Measurements from ENCODE around the gene POLR1C. TPM values are rescaled to one million over a fixed set of nuclear protein-coding genes. Genes with fewer than 3 reads are reported as not detected.
"Not testable (repeated sequence)": the region's sequence is repeated elsewhere in the genome, so short reads cannot be mapped to it uniquely, and the experiment has no call there.

Gene POLR1C
- total RNA-seq, 1 donor from 2014 or later = 39.5 TPM

DNA sequence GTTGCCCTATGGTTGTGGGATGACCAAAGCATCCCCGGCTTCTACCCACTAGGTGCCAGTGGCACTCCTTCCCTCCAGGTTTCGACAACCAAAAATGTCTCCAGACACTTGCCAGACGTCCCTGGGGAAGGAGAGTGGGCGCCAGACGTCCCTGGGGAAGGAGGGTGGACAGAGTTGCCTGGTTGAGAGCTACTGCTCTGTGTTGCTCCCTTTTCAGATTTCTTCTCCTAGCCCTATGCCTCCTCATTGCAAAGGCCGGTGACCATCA, 19.8 kb upstream of the POLR1C start:
- peaks cover 31% of the 10 kb centered on the region for H3K4me1 Mint-ChIP-seq
- H3K27me3 Mint-ChIP-seq (ENCODE audit: low read depth) = no peaks in the 10 kb centered on the region
- no peak for TF ChIP-seq CTCF (IDR thresholded peaks at IDR 0.05; ENCODE audit: unreplicated experiment)
- H3K4me3 Mint-ChIP-seq = no peak overlapping the region
- H3K9me3 Mint-ChIP-seq = no peaks in the 10 kb centered on the region
- H3K27ac Mint-ChIP-seq = peak overlapping the region; percentile 88
- no peak for DNase-seq (ENCODE audit: low spot score in 2 of 2, unreplicated experiment in 2 of 2)
- peaks cover 9% of the 10 kb centered on the region for H3K36me3 Mint-ChIP-seq

- TF ChIP-seq CTCF (IDR thresholded peaks at IDR 0.05; ENCODE audit: unreplicated experiment) = no peak
- no peaks in the 10 kb centered on the region for H3K9me3 Mint-ChIP-seq
- H3K36me3 Mint-ChIP-seq = peaks cover 12% of the 10 kb centered on the region
- DNase-seq (ENCODE audit: low spot score in 2 of 2, unreplicated experiment in 2 of 2) = no peak
- peaks cover 31% of the 10 kb centered on the region for H3K4me1 Mint-ChIP-seq
- no peak overlapping the region for H3K4me3 Mint-ChIP-seq
- H3K27me3 Mint-ChIP-seq (ENCODE audit: low read depth) = no peaks in the 10 kb centered on the region
- no peak overlapping the region for H3K27ac Mint-ChIP-seq
Measured at GRCh38 chr6:43497689-43498088, 19.2 kb upstream of the POLR1C start.

- peaks cover 14% of the 10 kb centered on the region for H3K36me3 Mint-ChIP-seq
- DNase-seq (ENCODE audit: low spot score in 2 of 2, unreplicated experiment in 2 of 2); H3K9me3 Mint-ChIP-seq; H3K4me3 Mint-ChIP-seq; H3K27ac Mint-ChIP-seq; H3K27me3 Mint-ChIP-seq (ENCODE audit: low read depth): not testable (repeated sequence)
- peaks cover 31% of the 10 kb centered on the region for H3K4me1 Mint-ChIP-seq
Measured at GRCh38 chr6:43498291-43498690, 18.6 kb upstream of the POLR1C start.

DNA sequence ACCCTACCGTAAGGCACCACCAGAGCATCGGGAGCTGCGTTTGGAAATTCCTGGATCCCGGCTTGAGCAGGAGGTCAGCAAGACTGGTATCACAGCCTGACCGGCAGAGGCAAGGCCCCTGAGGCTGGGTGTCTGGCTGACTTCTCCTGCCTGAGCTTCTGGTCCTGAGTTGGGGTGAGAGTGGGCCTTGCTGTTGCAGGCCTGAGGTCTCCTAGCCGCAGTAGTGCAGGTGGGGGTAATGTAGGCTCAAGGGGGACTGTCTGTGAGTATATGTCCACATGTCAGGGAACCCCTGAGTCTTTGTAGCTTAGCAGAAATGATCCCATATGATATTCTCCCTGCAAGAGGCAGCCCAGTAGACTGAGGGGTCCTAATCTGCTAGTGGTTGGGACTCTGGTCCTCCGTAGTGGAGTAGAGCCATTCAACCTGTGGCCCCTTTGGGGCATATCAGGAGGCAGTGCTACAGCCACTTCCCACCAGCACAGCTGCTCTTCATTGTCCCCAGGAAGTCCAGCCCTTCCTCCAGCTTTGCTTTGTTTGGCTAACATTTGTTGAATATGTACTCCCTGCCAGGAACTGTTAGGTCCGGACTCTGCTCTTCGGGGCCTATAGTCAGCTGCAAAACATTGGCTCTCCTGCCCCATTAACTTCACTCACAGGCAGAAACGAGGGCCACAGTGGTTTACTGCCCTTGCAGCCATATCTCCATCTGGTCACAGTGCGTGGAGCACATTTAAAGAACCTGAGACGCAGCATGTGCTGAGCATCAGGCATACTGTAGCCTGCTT, 17.7 kb upstream of the POLR1C start:
- no peak for DNase-seq (ENCODE audit: low spot score in 2 of 2, unreplicated experiment in 2 of 2)
- H3K4me1 Mint-ChIP-seq = peaks cover 25% of the 10 kb centered on the region
- no peak overlapping the region for H3K27ac Mint-ChIP-seq
- peaks cover 18% of the 10 kb centered on the region for H3K36me3 Mint-ChIP-seq
- no peak overlapping the region for H3K4me3 Mint-ChIP-seq
- H3K9me3 Mint-ChIP-seq = no peaks in the 10 kb centered on the region
- H3K27me3 Mint-ChIP-seq (ENCODE audit: low read depth) = no peaks in the 10 kb centered on the region
- TF ChIP-seq CTCF (IDR thresholded peaks at IDR 0.05; ENCODE audit: unreplicated experiment) = no peak

DNA sequence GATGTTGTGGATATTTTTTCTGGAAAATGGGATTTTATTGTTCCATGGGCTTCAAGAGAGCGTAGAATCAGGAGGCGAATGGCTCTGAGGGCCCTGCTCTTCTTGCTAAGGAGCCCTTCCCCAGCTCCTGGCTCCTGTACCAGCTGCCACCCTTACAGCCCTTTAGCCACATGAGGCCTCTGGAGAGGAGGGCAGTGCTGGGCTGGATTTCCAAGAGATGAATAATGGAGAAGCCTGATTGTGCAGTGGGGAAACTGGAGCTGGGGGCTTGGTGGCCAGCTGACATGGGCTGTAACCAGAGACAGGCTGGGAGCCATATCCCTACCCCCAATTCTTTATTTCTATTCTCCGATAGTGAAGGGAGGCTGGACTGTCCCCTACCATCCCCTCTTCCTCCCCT, 16.0 kb upstream of the POLR1C start:
- Mint-ChIP-seq H3K4me3 (no peak overlapping the region), H3K27me3 (ENCODE audit: low read depth) (no peaks in the 10 kb centered on the region), H3K9me3 (no peaks in the 10 kb centered on the region), H3K4me1 (peaks cover 15% of the 10 kb centered on the region), H3K27ac (no peak overlapping the region), H3K36me3 (peaks cover 21% of the 10 kb centered on the region)
- no peak for DNase-seq (ENCODE audit: low spot score in 2 of 2, unreplicated experiment in 2 of 2)
- no peak for TF ChIP-seq CTCF (IDR thresholded peaks at IDR 0.05; ENCODE audit: unreplicated experiment)

DNA sequence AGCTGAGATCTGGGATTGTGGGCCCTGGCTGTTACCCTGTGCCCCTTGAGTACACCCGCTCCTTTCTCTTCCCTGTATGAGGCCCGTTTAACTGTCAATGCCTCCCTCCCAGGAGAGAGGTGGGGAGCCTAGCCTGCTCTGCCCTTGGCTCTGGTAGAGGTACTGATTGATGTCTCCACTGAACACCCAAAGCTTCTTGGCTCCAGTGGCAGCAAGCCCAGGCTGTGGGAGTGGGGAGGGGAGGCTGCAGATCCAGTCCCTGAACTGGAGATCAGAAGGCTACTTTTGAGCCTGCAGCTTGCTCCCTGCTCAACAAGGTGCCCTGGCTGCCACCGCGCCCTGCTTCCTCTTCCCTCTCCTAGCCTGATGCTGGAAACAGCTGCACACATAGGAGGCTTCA, 14.2 kb upstream of the POLR1C start:
- Mint-ChIP-seq H3K27ac (no peak overlapping the region), H3K4me1 (peaks cover 2% of the 10 kb centered on the region), H3K36me3 (peaks cover 21% of the 10 kb centered on the region)

More for the DNA sequence above, 14.2 kb upstream of the POLR1C start:
- Mint-ChIP-seq H3K4me3 (no peak overlapping the region), H3K27me3 (ENCODE audit: low read depth) (peaks cover 5% of the 10 kb centered on the region), H3K9me3 (no peaks in the 10 kb centered on the region)
- DNase-seq (ENCODE audit: low spot score in 2 of 2, unreplicated experiment in 2 of 2) = no peak
- TF ChIP-seq CTCF (IDR thresholded peaks at IDR 0.05; ENCODE audit: unreplicated experiment) = no peak

Data from mesothelial cell of epicardium (in vitro differentiated cells).